ENCODE measurements around the gene ZCCHC8.
A peak's percentile ranks its signal among the peaks of the same experiment; 100 is the strongest.
"Not testable (repeated sequence)": the region's sequence is repeated elsewhere in the genome, so short reads cannot be mapped to it uniquely, and the experiment has no call there.

Gene ZCCHC8

DNA sequence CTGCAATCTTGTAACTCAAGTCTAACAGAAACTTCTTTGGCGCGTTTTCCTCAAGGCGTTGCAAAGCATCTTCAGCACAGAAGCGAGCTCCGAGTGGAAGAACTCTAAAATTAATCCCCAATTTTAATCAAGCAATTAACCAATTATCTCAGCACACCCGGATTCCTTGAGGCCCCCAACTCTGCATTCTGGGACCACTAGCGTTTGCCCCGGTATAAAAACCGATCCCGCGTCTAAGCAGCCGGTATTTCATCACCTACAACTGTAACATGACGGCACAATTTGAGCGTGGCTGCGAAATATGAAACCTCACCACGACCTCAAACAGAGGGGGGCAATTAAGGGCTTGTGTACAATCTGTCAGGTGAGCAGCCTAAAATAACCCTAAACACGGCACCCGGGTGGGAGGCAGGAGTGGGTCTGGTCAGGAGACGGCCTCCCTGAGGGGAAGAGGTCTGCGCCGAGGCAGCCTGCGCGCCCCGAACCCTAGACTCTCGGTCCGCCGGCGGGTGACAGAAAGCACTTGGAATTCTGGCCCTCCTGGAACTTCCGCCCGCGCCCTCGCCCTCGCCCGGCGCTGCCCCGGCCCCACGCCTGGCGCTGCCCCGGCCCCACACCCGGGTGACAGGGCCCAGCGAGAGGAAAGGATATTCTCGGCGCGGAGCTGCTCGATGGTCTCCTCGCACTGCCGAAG lies 594 bp downstream of the ZCCHC8 start:
- TF ChIP-seq, protein P1, sequence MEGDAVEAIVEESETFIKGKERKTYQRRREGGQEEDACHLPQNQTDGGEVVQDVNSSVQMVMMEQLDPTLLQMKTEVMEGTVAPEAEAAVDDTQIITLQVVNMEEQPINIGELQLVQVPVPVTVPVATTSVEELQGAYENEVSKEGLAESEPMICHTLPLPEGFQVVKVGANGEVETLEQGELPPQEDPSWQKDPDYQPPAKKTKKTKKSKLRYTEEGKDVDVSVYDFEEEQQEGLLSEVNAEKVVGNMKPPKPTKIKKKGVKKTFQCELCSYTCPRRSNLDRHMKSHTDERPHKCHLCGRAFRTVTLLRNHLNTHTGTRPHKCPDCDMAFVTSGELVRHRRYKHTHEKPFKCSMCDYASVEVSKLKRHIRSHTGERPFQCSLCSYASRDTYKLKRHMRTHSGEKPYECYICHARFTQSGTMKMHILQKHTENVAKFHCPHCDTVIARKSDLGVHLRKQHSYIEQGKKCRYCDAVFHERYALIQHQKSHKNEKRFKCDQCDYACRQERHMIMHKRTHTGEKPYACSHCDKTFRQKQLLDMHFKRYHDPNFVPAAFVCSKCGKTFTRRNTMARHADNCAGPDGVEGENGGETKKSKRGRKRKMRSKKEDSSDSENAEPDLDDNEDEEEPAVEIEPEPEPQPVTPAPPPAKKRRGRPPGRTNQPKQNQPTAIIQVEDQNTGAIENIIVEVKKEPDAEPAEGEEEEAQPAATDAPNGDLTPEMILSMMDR (IDR thresholded peaks at IDR 0.05; ENCODE audit: low read depth, low read length, missing control alignments) = no peak
- peak overlapping the region; percentile 97 for H3K4me3 ChIP-seq (ENCODE audit: low read depth, low read length)
- DNase-seq (ENCODE audit: low read depth) = no peak

DNA sequence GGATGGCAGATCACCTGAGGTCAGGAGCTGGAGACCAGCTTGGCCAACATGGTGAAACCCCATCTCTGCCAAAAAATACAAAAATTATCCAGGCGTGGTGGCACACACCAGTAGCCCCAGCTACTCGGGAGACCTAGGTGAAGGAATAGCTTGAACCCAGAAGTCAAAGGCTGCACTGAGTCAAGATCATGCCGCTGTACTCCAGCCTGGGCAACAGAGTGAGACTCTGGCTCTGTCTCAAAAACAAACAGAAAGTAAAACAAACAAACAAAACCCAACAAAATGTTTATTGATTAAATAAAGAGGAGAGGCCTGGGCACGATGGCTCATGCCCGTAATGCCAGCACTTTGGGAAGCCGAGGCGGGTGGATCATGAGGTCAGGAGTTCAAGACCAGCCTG lies 5.5 kb downstream of the ZCCHC8 start:
- TF ChIP-seq, protein P1 (IDR thresholded peaks at IDR 0.05; ENCODE audit: low read depth, low read length, missing control alignments) = no peak
- DNase-seq (ENCODE audit: low read depth) = no peak
- H3K4me3 ChIP-seq (ENCODE audit: low read depth, low read length) = no peak overlapping the region

DNA sequence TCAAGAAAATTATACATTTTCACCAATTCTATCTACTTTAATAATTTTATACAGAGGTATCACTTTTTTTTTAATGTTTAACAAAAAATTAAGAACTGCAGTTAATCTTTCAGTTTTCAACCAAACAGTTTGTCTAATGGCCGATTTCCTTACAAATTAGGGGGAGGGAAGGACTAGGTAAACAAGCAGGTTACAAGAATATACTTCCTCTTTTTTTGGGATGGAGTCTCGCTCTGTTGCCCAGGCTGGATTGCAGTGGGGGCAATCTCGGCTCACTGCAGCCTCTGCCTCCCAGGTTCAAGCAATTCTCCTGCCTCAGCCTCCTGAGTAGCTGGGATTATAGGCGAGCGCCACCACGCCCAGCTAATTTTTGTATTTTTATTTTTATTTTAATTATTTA lies 7.5 kb downstream of the ZCCHC8 start:
- not testable (repeated sequence) for H3K4me3 ChIP-seq (ENCODE audit: low read depth, low read length); DNase-seq (ENCODE audit: low read depth)

DNA sequence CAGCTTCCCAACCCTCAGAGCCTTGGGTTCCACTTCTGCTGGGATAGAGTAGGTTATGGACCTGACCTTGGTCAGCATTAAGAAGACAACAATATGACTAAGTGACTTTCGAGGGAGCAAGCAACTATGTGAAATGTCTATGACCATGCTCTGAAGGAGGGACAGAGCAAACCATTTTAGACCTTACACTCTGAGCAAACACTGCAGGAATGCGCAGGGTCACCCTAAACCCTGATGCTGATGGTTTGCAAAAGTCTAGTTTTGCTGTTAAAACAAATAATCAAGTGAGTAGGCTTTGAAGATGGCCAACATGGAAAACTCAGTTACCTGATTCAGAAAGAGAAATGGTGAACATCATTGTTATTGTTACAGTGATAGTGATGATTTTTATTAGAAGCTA lies 8.7 kb downstream of the ZCCHC8 start:
- TF ChIP-seq, protein P1 (IDR thresholded peaks at IDR 0.05; ENCODE audit: low read depth, low read length, missing control alignments) = no peak
- H3K4me3 ChIP-seq (ENCODE audit: low read depth, low read length) = no peak overlapping the region
- DNase-seq (ENCODE audit: low read depth) = no peak

DNA sequence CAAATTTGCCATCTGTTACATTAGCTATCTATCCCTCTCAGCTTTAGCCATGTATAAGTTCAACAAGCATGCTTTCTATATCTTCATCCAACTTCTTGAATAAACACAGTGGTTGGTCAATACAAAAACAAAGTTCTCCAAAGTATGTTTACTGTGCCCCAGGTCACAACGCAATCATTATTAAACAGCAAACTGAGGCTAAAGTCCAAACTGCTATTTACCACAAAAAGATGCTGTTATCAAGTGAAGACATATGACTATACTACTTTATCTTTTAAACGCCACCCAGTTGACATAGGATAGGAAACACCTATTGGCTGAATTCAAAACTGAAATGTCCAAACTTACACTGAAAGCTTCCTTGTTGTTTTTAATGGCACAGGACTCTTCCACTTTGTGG lies 11.7 kb downstream of the ZCCHC8 start:
- TF ChIP-seq, protein P1 (IDR thresholded peaks at IDR 0.05; ENCODE audit: low read depth, low read length, missing control alignments) = no peak
- no peak overlapping the region for H3K4me3 ChIP-seq (ENCODE audit: low read depth, low read length)
- no peak for DNase-seq (ENCODE audit: low read depth)

DNA sequence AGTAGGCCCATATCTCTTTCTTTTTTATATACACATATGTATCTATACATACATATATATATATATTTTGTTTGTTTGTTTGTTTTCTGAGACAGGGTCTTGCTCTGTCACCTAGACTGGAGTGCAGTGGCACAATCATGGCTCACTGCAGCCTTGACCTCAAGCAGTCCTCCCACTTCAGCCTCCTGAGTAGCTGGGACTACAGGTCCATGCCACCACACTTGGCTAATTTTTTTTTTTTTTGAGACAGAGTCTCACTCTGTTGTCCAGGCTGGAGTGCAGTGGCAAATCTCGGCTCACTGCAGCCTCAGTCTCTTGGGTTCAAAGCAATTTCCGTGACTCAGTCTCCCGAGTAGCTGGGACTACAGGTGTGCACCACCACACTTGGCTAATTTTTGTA lies 12.9 kb downstream of the ZCCHC8 start:
- not testable (repeated sequence) for DNase-seq (ENCODE audit: low read depth); H3K4me3 ChIP-seq (ENCODE audit: low read depth, low read length)

DNA sequence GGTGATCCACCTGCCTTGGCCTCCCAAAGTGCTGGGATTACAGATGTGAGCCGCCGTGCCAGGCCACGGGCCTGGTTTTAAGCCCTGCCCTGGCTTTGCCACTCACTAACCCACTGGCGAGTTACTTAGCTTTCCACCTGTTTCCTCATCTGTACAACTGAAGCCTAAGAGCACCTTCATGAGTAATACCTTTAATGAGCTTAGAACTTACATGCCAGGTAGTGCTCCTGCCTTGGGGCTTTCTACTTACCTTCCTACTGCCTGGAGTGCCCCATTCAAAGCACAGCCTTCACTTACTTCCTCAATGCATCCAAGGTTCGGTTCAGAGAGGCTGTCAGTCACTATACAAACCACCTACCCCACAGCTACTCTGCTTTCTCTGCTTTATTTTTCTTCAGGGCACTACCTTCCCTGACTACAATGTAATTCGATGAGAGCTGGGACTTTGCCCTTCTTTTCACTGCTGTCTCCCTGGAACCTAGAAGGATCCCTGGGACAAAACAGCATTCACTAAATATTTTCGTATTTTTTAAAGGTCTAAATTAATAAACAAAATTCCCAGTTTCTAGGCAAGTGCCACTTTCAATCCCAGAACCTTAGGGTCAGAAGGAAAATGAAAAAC lies 13.8 kb downstream of the ZCCHC8 start:
- TF ChIP-seq, protein P1 (IDR thresholded peaks at IDR 0.05; ENCODE audit: low read depth, low read length, missing control alignments) = no peak
- DNase-seq (ENCODE audit: low read depth) = no peak
- no peak overlapping the region for H3K4me3 ChIP-seq (ENCODE audit: low read depth, low read length)

DNA sequence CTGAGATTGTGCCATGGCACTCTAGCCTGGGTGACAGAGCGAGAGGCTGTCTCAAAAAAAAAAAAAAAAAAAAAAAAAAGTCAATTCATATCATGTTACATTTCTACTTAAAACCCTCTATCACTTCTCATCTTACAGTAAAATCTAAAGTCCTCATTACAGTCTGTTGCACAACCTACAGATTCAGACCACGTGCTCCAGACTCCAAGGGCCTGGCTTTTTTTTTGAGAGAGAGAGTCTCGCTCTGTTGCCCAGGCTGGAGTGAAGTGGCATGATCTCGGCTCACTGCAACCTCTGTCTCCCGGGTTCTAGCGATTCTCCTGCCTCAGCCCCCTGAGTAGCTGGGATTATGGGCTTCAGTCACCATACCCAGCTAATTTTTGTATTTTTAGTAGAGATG lies 14.4 kb downstream of the ZCCHC8 start:
- not testable (repeated sequence) for DNase-seq (ENCODE audit: low read depth)

DNA sequence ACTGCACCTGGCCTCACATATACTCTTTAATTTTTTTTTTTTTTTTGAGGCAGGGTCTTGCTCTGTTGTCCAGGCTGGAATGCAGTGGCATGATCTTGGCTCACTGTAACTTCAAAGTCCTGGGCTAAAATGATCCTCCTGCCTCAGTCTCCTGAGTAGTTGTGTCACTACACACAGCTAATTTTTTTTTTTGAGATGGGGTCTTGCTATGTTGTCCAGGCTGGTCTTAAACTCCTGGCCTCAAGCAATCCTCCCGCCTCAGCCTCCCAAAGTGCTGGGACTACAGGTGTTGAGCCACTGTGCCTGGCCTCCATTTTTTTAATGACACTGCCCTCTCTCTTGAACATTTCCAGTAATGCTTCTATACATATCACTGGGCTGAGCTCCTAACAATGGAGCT lies 16.3 kb downstream of the ZCCHC8 start:
- not testable (repeated sequence) for DNase-seq (ENCODE audit: low read depth); H3K4me3 ChIP-seq (ENCODE audit: low read depth, low read length)

More for the DNA sequence above, 14.4 kb downstream of the ZCCHC8 start:
- not testable (repeated sequence) for H3K4me3 ChIP-seq (ENCODE audit: low read depth, low read length)

All from GM12864 (cell line).